Neuronal stem cell (in vitro differentiated cells): ENCODE results near the gene HAAO.

ENCODE experiments used
- DNase-seq: peaks from one replicate; pipeline ENCODE4 v3.0.0-alpha.2; 2013; ENCODE audit warnings: low spot score
- H2AFZ ChIP-seq: one replicate; pipeline ENCODE4 v1.6.1; 2013; ENCODE audit warnings: mild to moderate bottlenecking, low read length, inconsistent platforms
- H2AK5ac ChIP-seq: 2 replicates; pipeline ENCODE4 v1.6.1; 2013; ENCODE audit warnings: low read depth, mild to moderate bottlenecking, inconsistent platforms, low read length, moderate library complexity, mixed read lengths
- H2BK120ac ChIP-seq: 2 replicates; pipeline ENCODE4 v1.6.1; 2013; ENCODE audit warnings: low read depth, mild to moderate bottlenecking, inconsistent platforms, low read length, moderate library complexity, mixed read lengths
- H2BK12ac ChIP-seq: one replicate; pipeline ENCODE4 v1.6.1; 2013; ENCODE audit warnings: low read length, inconsistent platforms
- H2BK15ac ChIP-seq: 2 replicates; pipeline ENCODE4 v1.6.1; 2013; ENCODE audit warnings: mild to moderate bottlenecking, low read length, inconsistent platforms, mixed read lengths
- H2BK5ac ChIP-seq: one replicate; pipeline ENCODE4 v1.6.1; 2013; ENCODE audit warnings: inconsistent platforms, mild to moderate bottlenecking, low read length, moderate library complexity
- H3K14ac ChIP-seq: one replicate; pipeline ENCODE4 v1.6.1; 2013; ENCODE audit warnings: low read length, inconsistent platforms
- H3K18ac ChIP-seq: 2 replicates; pipeline ENCODE4 v1.6.1; 2013; ENCODE audit warnings: low read length, inconsistent platforms
- H3K23ac ChIP-seq: 2 replicates; pipeline ENCODE4 v1.6.1; 2013; ENCODE audit warnings: low read depth, mild to moderate bottlenecking, mixed read lengths, low read length, inconsistent platforms; ENCODE audit not compliant: poor library complexity
- H3K27ac ChIP-seq: replicated peaks from 3 replicates; pipeline ENCODE4 v1.5.1; 2013; ENCODE audit warnings: low read length, inconsistent platforms
- H3K27me3 ChIP-seq, 3 experiments: 2 replicates each; pipeline ENCODE4 v1.6.1; 2013; ENCODE audit warnings: low read length in 3 of 3, mild to moderate bottlenecking in 2 of 3, inconsistent platforms in 1 of 3, low read depth in 1 of 3, mixed read lengths in 1 of 3, moderate library complexity in 1 of 3; ENCODE audit not compliant: control insufficient read depth in 3 of 3, insufficient read depth in 3 of 3
- H3K36me3 ChIP-seq, 2 donors: replicated peaks in 1 of 2; 2 replicates each; pipeline ENCODE4 v1.6.1; 2013; ENCODE audit warnings: low read length in 2 of 2; ENCODE audit not compliant: control insufficient read depth in 2 of 2, insufficient read depth in 2 of 2
- H3K4ac ChIP-seq: 2 replicates; pipeline ENCODE4 v1.6.1; 2013; ENCODE audit warnings: inconsistent platforms, mild to moderate bottlenecking, low read length, moderate library complexity
- H3K4me1 ChIP-seq, 2 donors: 1 replicate in 1 of 2; 2 replicates in 1 of 2; pipeline ENCODE4 v1.6.1; 2013; ENCODE audit warnings: low read length in 2 of 2, low read depth in 1 of 2; ENCODE audit not compliant: control insufficient read depth in 2 of 2, insufficient read depth in 1 of 2
- H3K4me2 ChIP-seq: one replicate; pipeline ENCODE4 v1.6.1; 2013; ENCODE audit warnings: mild to moderate bottlenecking, low read length, inconsistent platforms; ENCODE audit not compliant: insufficient read depth, poor library complexity, severe bottlenecking
- H3K4me3 ChIP-seq, 2 donors: 2 replicates each; pipeline ENCODE4 v1.5.1; 2013; ENCODE audit warnings: low read length in 2 of 2, mild to moderate bottlenecking in 2 of 2, inconsistent platforms in 1 of 2, moderate library complexity in 1 of 2
- H3K79me1 ChIP-seq: one replicate; pipeline ENCODE4 v1.6.1; 2013; ENCODE audit warnings: low read depth, mild to moderate bottlenecking, inconsistent platforms, low read length, moderate library complexity
- H3K9ac ChIP-seq: one replicate; pipeline ENCODE4 v1.6.1; 2013; ENCODE audit warnings: mild to moderate bottlenecking, low read depth, low read length, inconsistent platforms; ENCODE audit not compliant: poor library complexity
- H3K9me3 ChIP-seq, 2 donors: replicated peaks in 1 of 2; 2 replicates each; pipeline versions ENCODE3 to v1.6.1; 2013; ENCODE audit warnings: low read length in 2 of 2, mild to moderate bottlenecking in 2 of 2, inconsistent platforms in 1 of 2, low read depth in 1 of 2, mixed read lengths in 1 of 2, moderate library complexity in 1 of 2; ENCODE audit not compliant: control insufficient read depth in 2 of 2, insufficient read depth in 1 of 2
- H4K8ac ChIP-seq: one replicate; pipeline ENCODE4 v1.6.1; 2013; ENCODE audit warnings: low read depth, mild to moderate bottlenecking, inconsistent platforms, low read length, moderate library complexity
- H4K91ac ChIP-seq: one replicate; pipeline ENCODE4 v1.6.1; 2013; ENCODE audit warnings: low read length, low read depth, mild to moderate bottlenecking, inconsistent platforms; ENCODE audit not compliant: poor library complexity
- WGBS, 2 donors: extraction: QIAGEN DNeasy Blood & Tissue Kit; methylation state at CpG; one replicate each; pipeline ENCODE4 v1.1.7; 2013; ENCODE audit warnings: missing lambda C conversion rate in 2 of 2, mixed read lengths in 1 of 2; ENCODE audit not compliant: insufficient read length in 2 of 2, insufficient replicate concordance in 1 of 2; ENCODE audit errors: extremely low coverage in 2 of 2; 5-methylcytosine and 5-hydroxymethylcytosine counted together

The HAAO gene

GRCh38 chr2:42788882-42789281 is 3.5 kb downstream of the HAAO start:
- H3K4me2 ChIP-seq = no peak overlapping the region
- no CpG with 5 or more reads among the region's 4 CpGs for WGBS, 2 donors

DNA sequence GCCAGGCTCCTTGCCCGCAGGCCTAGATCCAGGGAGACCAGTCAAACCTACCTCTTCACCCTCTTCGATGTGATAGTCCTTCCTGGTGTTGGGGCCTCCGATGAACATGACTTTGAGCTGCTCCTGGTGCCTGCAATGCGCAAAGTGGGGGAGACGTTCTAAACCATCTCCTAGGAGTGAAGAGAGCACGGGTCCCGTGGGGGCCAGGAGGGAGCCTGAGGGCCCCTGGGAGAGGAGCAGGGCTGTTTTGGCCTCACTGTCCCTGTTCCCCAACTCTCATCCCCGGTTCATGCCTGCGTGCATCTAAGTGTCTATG is 3.9 kb downstream of the HAAO start:
- Histone ChIP-seq H3K9me3 (peaks cover 0 to 3% of the 10 kb centered on the region in 2 donors), H3K4me1 (peaks cover 7 to 13% of the 10 kb centered on the region in 2 donors)
- WGBS, 2 donors = no CpG with 5 or more reads among the region's 9 CpGs

More at GRCh38 chr2:42788882-42789281, 3.5 kb downstream of the HAAO start:
- Histone ChIP-seq H3K9ac (no peak overlapping the region), H3K79me1 (no peaks in the 10 kb centered on the region), H2BK15ac (no peak overlapping the region), H2AK5ac (peak overlapping the region; percentile 72), H3K23ac (no peak overlapping the region), H3K4me1 (peaks cover 7 to 13% of the 10 kb centered on the region in 2 donors), H2BK5ac (no peak overlapping the region), H2AFZ (no peak overlapping the region), H2BK12ac (no peak overlapping the region), H3K9me3 (peaks cover 0 to 3% of the 10 kb centered on the region in 2 donors), H3K14ac (no peak overlapping the region), H2BK120ac (no peak overlapping the region), H3K27ac (no peak overlapping the region), H4K91ac (no peak overlapping the region), H3K4me3 (no peak overlapping the region), H3K4ac (no peak overlapping the region), H4K8ac (no peak overlapping the region), H3K27me3 (peaks cover 0 to 8% (median 0%) of the 10 kb centered on the region in 3 experiments), H3K18ac (no peak overlapping the region), H3K36me3 (no peaks in the 10 kb centered on the region)
- no peak for DNase-seq

DNA sequence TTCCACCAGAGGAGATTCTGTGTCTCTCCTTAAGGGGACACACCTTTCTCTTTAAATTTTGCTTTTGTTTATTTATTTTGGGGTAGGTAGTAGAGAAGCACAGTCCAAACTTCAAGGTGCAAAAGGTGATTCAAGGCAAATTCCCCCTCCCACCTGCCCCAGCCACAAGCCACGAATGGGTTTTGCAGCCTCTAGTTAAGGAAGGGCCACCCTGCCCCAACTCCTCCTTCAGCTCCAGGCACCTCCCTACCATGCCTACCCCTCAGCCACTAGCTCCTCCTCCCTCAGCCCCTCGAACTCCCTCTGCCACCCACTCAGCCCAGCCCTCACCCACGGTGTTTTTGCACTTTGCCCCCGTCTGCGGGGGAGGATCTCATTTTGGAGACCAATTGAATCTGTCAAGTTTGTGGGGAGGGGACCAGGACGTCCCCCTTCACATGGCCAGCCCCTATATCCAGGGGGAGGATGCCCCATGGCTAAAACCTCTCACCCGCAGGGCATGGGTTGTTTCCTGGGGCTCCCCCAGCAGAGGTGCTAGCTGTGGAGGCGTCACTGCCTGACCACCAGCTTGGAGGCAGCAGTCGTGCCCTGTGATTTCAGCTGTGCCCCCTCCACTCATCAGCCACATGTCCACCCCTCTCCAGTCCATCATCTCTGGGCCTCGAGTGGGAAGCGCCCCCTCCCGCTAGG is 4.5 kb downstream of the HAAO start:
- no peaks in the 10 kb centered on the region for H3K36me3 ChIP-seq
- H4K91ac ChIP-seq = no peak overlapping the region
- H3K9me3 ChIP-seq = peaks cover 0 to 3% of the 10 kb centered on the region in 2 donors
- H4K8ac ChIP-seq = no peak overlapping the region
- peaks cover 0 to 8% (median 0%) of the 10 kb centered on the region in 3 experiments for H3K27me3 ChIP-seq
- H3K4me2 ChIP-seq = no peak overlapping the region
- no peak overlapping the region for H2BK5ac ChIP-seq
- H3K23ac ChIP-seq = peak overlapping the region; percentile 5
- H2BK120ac ChIP-seq = no peak overlapping the region
- H3K4ac ChIP-seq = no peak overlapping the region
- DNase-seq = no peak
- no peak overlapping the region for H2AFZ ChIP-seq
- H3K4me3 ChIP-seq = no peak overlapping the region
- no peaks in the 10 kb centered on the region for H3K79me1 ChIP-seq
- H2BK15ac ChIP-seq = no peak overlapping the region
- no peak overlapping the region for H3K27ac ChIP-seq
- no peak overlapping the region for H3K9ac ChIP-seq
- no peak overlapping the region for H3K18ac ChIP-seq
- peak overlapping the region; percentile 72 for H2AK5ac ChIP-seq
- WGBS, 2 donors = no CpG with 5 or more reads among the region's 12 CpGs
- H3K14ac ChIP-seq = no peak overlapping the region
- H2BK12ac ChIP-seq = no peak overlapping the region
- peaks cover 7 to 13% of the 10 kb centered on the region in 2 donors for H3K4me1 ChIP-seq

More for the DNA sequence above, 3.9 kb downstream of the HAAO start:
- Histone ChIP-seq H2BK15ac (no peak overlapping the region), H4K8ac (no peak overlapping the region), H3K4me3 (no peak overlapping the region), H4K91ac (no peak overlapping the region), H3K4me2 (no peak overlapping the region), H3K27me3 (peaks cover 0 to 8% (median 0%) of the 10 kb centered on the region in 3 experiments), H3K9ac (no peak overlapping the region), H3K18ac (peak overlapping the region; percentile 3), H2AFZ (no peak overlapping the region), H3K36me3 (no peaks in the 10 kb centered on the region), H3K14ac (no peak overlapping the region), H3K23ac (peak overlapping the region; percentile 5), H3K79me1 (no peaks in the 10 kb centered on the region), H2BK5ac (no peak overlapping the region), H3K4ac (no peak overlapping the region), H3K27ac (no peak overlapping the region), H2BK120ac (no peak overlapping the region), H2AK5ac (peak overlapping the region; percentile 72), H2BK12ac (no peak overlapping the region)
- no peak for DNase-seq

DNA sequence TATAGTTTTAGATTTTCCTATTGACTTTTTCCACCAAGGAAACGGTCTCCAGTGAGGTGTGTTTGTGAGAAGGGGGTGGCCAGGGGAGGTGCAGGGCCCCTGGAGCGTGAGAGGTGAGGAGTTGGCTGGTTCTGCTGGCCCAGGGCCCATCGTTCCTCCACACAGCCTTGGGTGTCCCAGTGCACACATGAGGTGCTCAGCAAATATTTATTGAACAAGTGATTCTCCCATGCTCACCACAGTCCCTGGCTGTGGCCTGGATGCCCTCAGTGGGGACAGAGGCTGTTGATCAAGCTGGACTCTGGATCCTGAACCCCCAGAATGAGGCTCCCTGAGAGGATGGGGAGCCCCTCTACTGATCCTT is 5.0 kb downstream of the HAAO start:
- Histone ChIP-seq H3K27ac (no peak overlapping the region), H2BK15ac (peak overlapping the region; percentile 80), H3K4me3 (no peak overlapping the region), H3K4me2 (no peak overlapping the region), H2AK5ac (peak overlapping the region; percentile 95), H3K79me1 (no peaks in the 10 kb centered on the region), H2BK12ac (no peak overlapping the region), H3K27me3 (peaks cover 0 to 8% (median 0%) of the 10 kb centered on the region in 3 experiments), H2AFZ (no peak overlapping the region), H4K8ac (no peak overlapping the region), H4K91ac (no peak overlapping the region), H3K18ac (no peak overlapping the region), H3K23ac (no peak overlapping the region), H3K14ac (no peak overlapping the region), H3K4ac (no peak overlapping the region), H2BK120ac (no peak overlapping the region), H3K9me3 (peaks cover 0 to 3% of the 10 kb centered on the region in 2 donors), H3K4me1 (peaks cover 7 to 13% of the 10 kb centered on the region in 2 donors), H3K36me3 (no peaks in the 10 kb centered on the region), H2BK5ac (no peak overlapping the region), H3K9ac (no peak overlapping the region)
- WGBS, 2 donors = no CpG with 5 or more reads among the region's 3 CpGs
- DNase-seq = no peak
